Measurements from ENCODE around the gene MAP3K14.

The MAP3K14 gene

DNA sequence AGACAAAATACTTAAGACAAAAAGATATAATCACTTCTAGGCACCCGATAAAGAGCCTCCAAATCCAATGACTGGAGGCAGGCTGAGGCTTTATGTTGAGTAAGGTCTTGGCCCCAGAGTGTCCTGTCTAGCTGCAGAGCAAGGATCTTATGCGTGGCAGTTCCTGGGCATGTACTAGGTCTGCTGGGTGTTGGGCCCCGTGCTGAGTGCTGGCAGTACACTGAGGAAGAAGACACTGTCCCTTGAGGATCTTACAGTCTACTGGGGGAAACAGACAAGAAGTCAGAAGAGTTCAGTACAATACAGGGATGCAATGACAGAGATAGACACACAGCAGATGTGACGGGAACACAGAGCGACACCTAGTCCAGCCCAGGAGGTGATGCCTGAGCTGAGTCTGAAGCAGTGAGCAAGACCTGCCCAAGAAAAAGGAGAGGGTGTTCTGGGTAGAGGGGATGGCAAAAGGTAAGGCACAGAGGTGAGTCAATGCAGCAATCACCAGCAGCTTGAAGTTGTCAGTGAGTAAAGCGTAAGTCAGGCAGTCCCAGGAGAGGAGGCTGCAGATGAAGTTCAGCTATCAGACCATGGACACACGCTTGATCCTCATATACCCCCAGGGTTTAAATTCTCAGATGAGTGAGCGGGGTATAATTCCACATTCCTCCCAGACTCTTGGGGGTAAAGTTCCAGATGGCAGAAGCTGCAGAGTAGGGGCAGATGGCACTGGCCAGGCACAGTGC, 18.1 kb downstream of the MAP3K14 start:
- no peak for DNase-seq

DNA sequence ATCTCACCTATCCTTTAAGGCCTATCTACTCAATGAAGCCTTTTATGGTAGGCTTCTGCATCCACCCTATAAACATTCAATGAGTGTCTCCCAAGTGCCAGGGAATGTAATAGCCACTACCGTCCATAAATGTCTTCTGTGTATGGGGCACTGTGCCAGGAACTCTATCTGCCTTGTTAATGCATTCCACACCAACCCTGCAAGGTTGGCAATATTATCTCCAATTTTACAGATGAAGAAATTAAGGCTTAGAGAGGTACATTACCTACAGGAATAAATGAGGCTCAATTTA, 20.0 kb downstream of the MAP3K14 start:
- no peak for DNase-seq

DNA sequence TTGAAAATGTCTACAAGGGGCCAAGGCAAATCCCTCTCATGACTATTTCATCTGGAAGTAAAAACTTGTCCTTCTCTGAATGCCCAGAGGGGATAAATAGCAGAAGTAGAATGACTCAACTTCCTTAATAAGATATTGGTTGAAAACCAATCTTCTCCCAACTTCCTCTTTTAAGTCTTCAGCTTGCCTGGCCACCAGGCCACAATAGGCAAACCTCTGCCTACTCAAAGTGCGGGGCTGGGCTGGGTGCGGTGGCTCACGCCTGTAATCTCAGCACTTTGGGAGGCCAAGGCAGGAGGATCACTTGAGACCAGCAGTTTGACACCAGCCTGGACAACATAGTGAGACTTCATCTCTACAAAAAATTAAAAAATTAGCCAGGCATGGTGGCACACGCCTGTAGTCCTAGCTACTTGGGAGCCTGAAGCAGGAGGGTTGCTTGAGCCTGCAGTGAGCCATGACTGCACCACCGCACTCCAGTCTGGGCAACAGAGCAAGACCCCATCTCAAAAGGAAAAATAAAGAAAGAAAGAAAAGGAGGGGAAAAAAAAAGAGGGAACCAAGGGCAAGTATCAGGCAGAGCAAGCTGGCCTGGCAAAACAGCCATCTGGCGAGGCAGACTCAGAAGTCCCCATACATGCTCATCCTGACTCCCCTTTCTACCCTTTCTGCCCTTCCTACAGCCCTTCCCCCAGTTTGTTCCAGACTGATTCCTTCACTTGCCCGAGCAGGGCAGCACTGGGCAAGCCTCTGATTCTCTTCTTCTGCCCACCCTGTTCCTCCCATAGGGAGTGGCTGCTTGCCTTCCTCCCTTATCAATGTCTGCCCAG, 20.6 kb downstream of the MAP3K14 start:
- DNase-seq, result no peak

DNA sequence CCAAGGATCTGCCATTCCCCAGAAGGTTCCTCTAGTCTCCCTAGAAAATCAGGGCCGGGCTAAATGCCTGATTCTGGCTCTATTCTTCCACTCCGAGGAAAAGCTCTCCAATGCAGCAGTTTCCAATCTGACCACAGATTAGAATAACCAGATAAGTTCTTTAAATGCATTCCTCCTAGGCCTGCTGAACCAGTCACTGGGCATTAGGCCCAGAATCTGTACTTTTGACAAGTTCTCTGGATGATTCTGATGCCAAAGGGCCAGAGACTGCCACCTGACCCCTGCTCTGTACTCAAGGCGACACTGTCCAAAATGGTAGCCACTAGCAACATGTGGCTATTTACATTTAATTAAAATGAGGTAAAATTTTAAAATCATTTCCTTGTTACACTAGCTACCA, 22.3 kb downstream of the MAP3K14 start:
- no peak for DNase-seq

DNA sequence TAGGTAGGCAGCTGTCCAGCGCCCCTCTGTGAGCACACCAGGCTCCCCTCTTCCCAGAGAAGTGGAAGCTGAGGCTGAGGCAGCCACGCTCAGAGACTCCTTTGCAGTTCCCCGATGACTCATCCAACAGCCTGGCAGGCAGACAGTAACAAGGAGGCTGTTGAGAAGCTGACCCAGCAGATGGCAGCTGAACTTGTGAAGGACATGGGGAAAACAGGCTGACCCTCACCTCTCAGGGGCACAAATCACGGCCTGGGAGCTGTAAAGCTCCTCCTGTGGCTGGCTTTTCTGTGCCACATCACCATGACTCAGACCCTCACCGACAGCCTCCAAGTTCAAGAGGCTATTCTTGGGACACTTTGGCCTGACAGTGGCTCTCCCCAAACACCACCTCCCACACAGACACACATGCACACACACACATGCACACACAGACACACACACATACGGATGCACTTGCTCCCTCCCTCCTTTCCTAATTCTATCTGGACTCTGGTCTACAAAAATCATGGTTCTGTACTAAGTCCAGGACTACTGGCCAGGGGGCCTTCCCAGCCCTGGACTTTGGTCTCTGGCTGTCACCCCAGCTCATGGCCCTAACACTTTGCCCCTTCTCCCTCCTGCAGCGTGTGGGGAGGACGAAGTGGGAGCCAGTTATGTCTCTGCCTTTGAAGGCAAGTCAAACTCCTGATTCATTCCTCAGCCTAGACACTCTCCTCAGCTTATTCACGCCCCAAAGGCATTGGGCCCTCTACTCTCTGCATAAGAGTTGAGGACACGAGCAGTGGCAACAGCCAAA, 23.2 kb downstream of the MAP3K14 start:
- DNase-seq, result no peak

DNA sequence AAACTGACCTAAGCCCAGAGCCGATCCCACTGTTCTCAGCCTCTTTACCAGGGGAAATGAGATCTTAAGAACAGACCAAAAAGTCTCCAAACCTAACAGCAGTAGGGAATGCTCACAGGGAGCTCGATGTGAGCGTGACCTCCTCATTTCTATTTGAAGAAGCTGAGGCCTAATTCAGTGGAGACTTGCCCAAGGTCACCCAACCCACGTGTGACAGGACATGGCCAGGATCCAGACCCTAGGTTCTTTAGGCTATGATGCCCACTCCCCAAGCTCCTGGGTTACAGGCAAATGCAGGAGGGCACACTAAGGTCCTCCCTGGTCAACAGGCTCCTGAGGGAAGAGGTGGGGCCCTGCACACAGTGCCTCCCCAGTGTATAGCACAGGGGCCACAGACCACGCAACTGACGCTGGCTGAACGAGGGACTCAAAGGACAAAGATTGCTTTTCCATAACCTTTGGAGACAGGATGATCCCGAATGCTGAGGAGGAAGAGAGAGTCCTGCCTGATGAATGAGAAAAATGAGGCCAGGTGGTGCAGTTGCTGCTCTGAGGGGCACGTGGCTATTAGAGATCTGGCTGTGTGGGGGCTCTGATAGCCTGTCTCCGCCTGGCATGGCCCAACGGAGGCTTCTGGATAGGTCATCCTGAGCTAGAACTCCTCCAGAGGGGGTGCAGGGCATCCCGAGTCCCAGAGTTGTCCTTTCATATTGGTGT, 24.0 kb downstream of the MAP3K14 start:
- no peak for DNase-seq

DNA sequence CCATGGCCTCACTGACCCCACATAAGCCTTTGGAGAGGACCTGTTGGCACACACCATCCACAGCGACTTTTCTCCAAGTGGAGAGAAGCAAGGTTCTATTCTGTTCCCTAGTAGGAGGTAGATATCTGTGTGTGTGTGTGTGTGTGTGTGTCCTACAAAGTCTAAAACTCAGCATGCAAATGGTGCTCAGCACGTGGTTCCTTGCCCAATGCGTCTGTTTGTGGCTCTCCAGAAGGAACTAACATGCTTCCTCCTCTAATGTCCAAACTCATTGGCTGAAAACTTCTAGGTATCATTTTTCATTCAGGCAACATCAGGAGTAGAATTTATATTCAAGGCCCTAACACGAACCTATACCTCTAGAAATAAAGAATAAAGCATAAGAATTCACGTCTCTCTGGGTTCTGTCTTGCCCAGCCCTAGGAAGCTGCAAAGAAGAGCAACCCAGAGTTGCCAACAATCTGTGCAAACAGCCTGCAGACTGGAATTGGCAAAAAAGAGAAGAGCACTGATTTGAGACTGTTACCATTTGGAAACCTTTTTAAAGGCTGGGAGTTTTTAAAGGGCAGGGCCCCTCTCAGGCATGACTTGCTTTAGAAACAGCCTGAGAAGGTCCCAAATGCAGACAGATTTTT, 25.5 kb downstream of the MAP3K14 start:
- no peak for DNase-seq

DNA sequence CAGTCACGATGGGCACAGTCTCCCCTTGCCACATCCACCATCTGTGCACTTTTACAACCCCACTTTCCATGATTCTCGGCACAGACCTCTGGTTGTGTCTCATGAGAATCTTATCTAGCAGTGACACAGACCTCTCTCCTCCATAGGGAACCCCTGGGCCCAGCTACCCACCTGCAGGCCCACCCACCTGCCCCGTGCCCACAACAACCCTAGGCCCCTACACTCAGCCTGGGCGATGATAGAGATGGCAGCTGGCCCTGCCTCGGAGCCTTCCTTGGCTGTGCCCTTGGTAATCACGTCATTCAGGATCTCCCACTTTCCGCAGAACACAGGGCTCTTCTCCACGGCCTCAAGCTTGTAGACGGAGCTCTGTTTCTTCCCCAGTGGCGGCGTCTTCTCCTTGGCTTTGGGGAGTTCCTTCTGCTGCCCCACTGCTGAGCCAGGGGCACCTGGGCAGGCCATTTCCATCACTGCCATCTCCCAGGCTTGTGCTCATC, 26.5 kb downstream of the MAP3K14 start:
- no peak for DNase-seq

DNA sequence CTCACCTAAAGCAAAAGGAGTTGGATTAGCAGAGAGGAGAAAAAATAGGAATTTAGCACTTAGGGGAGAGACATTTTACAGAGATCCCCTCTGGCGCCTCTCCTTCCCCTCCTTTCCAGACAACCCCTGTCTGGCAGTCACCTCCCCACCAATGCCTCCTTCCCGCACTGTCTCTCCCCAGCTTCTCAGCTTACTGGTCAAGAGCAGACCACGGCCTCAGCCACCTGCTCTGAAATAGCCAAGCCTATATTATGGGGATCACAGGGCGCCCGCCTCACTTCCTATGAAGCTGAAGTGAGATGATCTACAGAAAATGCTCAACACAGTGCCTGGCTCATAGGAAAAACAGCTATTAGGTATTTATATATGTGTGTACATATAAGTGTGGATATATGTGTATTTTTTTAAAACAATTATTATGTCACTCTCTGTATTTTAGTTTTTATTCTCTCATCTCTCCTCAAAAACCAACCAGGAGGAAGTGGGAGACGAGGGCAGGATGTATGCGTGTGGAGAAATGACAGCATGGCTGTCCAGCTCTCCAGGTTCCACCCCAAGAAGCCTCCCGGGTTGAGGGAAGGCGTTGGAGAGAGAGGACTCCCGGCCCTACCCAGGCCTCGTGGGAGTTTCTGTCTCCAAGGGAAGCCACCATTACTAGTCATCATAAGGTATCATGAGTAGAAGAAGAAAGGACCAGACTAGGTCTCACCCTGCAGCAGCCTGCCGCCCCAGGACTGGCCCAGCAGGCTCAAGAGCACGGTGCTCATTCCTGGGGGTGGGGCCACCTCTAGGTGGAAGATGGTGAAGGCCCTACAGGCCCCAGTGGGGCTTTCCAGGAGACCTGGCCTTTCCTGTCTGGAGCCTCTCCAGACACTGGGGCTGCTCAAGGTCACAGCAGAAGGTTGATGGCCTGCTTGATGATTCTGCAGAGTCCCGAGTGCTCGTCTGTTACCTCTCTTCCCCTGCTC, 27.2 kb downstream of the MAP3K14 start:
- no peak for DNase-seq

DNA sequence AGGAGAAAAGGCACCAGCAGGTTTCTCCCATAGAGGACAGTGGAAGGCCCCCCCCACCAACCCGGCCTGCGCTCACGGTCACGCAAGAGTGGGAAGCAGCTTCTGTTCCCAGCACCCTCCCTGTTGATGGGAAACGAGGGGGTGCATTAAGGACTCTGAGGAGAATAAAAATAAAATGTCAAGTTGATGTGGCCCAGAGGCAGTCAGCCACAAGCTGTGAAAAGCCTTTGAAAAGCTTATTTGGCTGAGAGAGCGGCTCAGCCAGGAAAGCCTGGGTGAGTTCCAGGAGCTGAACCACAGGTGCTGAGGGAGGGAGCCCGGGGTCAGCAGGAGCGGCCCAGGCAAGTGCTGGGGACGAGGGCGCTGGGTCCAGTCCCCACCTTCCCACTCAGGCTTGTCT, 28.0 kb downstream of the MAP3K14 start:
- DNase-seq, result no peak

DNA sequence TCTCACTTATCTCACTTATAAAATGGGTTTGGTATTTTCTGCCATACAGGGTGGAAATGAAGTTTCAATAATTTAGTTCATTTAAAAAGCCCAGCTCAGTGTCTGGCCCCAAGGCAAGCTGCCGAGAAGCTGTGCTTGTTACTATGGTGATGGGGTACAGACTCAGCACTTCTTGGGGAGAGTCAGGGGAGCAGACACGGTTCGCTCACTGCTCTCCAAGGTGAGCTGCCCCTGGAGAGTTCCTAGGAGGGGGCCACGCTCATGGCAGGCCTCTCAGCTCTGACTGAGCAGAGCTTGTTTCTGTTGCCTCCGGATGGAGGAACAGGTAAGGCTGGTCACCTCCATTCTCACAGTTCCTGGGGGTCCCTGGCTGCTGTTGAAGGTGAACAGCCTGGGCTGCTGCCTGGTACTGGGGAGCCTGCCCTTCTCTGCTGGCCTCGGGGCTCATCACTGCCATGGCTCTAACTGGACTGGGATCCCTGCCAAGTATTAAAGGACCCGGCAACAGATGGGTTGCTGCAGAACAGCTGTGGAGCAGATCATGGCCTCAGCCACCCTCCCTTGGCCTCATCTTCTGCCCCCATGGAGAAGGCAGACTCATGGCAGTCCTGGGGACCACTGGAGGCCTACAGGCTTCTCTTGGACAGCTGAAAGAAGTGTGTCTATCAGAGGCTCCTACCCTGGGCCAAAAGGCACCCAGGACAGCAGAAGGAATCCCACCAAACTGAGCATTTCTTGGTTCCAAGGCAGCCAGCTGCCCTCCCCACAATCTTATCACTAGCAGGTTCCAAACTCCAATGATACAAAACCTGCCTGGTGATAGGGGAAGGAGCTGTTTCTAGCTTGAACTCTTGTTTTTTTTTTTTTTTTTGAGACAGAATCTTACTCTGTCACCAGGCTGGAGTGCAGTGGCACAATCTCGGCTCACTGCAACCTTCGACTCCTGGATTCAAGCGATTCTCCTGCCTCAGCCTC, 29.0 kb downstream of the MAP3K14 start:
- no peak for DNase-seq

DNA sequence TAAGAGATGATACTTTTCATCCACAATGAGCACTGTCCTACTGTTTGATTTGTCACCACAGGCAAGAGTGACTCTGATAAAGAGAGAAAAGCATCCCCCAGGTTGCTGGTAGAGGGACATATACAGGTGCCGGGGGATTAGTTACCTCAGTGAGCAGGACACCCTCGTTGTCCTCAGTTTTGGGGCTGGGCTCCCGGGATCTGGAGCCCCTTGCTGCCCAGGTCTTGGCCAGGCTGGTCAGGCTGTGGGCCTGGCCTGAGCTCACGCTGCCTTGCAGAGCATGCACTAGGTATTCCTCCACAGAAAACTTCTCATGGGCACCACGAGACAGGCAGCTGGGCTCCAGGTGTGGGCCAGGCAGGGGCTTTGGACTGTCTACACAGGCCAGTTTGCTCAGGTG, 30.5 kb downstream of the MAP3K14 start:
- DNase-seq, result no peak

DNA sequence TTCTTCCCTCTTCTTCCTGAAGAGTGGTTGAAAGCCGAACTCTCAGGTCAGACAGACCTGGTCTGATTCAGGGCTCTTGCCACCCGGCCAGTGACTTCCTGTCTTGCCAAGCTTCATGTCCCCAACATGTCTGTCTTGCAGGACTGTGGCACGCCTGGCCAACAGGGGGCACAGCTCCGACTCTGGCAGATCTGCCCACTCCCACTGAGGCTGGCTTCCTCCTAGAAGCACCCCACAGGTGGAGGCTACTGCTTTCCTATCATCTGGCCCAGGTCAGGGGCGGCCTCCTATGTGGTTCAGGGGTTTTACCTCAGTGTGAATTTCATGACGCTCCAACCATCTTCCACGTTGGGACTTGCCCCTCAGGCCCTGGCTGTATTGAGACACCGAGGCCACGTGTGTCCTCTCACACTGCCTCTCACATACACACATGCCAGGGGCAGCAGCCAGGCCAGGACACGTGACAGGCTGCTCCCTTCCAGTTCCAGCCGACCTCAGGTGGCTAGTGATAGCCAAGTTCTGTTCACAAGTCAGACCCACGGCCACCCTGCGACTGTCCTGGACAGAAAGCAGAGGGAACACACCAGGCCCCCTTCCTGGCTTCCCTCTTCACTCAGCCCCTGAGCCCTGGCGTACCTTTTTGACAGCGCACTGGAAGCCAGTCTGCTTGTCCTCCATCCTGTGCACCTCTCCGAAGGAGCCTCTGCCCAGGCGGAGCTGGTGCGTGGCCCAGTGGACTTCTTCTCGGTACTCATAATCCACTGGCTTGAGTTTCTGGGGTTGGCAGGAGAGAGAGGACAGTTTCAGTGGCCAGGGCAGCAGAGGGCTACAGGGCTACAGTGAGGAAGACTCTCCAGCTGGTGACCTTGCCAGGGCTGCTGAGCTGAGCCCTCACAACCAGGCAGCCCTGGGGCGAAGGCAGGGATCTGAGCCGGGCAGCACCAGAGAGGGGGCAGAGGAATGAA, 32.4 kb downstream of the MAP3K14 start:
- no peak for DNase-seq

DNA sequence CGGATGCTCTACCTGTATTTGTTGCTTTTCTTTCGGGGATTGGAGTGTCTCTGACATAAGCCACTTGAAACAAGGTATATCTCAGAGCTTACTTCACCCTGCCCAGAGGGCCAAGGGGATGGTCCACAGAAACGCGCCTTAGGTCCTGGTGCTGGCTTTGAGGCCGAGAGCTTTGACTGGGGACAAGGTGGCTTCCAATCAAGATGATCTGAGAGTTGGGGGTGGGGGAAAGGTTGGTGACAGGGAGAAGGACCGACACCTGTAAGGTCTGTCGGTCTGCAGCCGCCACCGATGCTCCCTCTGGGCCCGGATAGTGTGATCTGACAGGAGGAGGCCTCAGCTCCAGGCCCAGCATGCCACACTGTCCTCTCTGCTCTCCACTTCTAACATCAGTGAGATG, 33.1 kb downstream of the MAP3K14 start:
- no peak for DNase-seq

DNA sequence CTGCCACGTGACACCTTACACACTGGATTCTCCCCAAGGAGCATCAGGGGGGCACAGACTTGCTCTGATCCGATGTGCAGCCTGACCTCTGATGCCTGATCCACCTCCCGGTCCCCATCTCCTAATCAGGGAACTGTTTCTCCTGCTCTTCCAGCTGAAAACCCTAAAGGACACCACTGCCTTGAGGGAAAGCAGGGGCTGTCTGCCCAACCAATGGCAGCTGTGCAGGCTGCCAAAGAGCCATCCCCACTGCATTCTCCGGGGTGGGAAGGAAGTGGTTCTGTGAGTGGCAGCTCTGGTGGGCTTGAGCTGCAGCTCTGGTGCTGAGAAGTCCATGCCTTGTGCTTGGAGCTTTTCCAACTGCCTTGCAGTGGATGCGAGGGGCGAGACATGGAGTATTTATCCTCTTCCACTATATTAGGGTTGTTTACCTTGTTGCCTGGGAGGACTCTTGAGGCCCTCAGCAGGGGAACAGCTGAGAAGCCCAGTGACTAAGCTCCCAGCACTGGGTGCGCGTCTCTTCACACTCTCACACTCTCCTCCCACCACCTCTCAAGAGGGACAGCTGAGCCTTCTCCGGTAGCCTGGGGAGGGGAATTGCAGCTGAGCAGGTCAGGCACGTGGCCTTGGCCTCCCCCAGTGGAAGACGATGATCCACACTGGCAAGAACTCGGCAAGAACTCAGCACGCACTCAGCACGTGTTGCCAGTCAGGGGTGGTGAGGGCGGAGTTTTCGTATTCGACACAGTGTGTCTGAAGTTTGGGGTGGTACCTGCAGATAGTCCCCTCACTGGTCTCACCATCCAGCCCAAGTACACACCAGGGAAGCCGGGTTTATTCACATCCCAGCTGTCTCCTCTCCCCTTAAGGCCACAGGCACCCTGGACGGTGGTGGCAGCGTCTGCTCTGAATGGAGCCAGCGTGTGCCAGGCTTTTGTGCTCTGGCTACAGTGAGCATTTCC, 33.9 kb downstream of the MAP3K14 start:
- DNase-seq, result no peak

DNA sequence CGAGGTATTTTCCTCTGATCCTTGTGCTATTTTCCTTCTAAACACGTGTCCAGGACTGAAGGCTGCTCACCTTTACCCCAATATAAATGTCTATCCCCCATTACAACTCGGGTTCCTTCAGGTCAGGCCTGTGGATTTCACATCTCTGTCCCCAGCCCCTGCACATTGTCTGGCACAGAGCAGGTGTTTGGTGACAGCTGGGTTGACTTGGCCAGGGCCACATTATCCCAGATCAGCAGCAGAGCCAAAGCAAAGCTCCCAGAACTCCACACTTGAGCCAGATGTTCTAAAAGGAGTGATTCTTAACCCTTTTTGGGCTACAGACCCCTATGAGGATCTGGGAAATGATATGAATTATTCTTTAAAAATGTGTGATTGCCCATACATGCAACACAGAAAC, 36.9 kb downstream of the MAP3K14 start:
- no peak for DNase-seq

DNA sequence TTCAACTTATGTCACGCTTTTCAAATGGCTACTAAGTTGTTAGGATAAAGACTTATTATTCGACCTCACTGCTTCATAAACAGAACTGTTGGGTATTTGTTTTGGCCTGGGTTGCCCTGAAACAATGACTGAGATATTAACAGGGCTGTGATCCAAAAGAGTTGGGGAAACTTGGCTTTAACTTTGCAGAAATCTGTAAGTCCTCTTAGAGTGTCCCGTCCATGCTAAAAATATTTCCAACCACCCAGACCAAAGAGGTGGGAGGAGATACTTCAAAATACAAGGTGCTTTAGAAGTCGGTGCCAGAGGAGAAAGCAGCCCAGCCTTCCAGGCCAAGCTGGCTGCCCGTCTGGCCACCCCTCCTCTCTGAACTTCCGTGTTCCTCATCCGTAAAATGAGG, 38.8 kb downstream of the MAP3K14 start:
- DNase-seq, result no peak

Measured in NCI-H1930 (cell line).